DND-41 (cell line): ENCODE measurements around the gene SPATA18.

Experiments
- ATAC-seq: fragments of 200-7000 bp; cut with Tn5 transposase; 3 replicates; pipeline ENCODE4 v1.9.1; 2021; ENCODE audit warnings: low read depth; ENCODE audit not compliant: insufficient read depth
- DNase-seq: peaks from one replicate; pipeline ENCODE4 v3.0.0-alpha.2; 2020
- H2AFZ ChIP-seq: 2 replicates; pipeline ENCODE4 v1.6.0; 2012; ENCODE audit warnings: low read depth, low read length
- H3K27ac ChIP-seq: 2 replicates; pipeline ENCODE4 v1.5.1; 2012; ENCODE audit warnings: low read length, inconsistent platforms
- H3K27me3 ChIP-seq: fragments of 200-600 bp; sonication (generic); 2 replicates; pipeline ENCODE4 v1.6.0; 2012; ENCODE audit warnings: low read length, mild to moderate bottlenecking, inconsistent platforms; ENCODE audit not compliant: insufficient read depth, poor library complexity
- H3K36me3 ChIP-seq: 2 replicates; pipeline ENCODE4 v1.5.1; 2012; ENCODE audit warnings: low read length, inconsistent platforms; ENCODE audit not compliant: insufficient read depth
- H3K4me1 ChIP-seq: 2 replicates; pipeline ENCODE4 v1.5.1; 2012; ENCODE audit warnings: mild to moderate bottlenecking, low read length; ENCODE audit not compliant: insufficient read depth
- H3K4me2 ChIP-seq: 2 replicates; pipeline ENCODE4 v1.6.0; 2012; ENCODE audit warnings: mild to moderate bottlenecking, moderate library complexity, low read length, inconsistent platforms; ENCODE audit not compliant: insufficient read depth
- H3K4me3 ChIP-seq, 2 experiments: fragments of 200-600 bp in 1 of 2; shearing (Covaris generic) in 1 of 2; 2 replicates each; pipeline ENCODE4 v1.5.1; 2012 to 2016; ENCODE audit warnings: inconsistent platforms in 2 of 2, low read length in 2 of 2, mild to moderate bottlenecking in 2 of 2, low read depth in 1 of 2, moderate library complexity in 1 of 2
- H3K79me2 ChIP-seq: 2 replicates; pipeline ENCODE4 v1.6.0; 2012; ENCODE audit warnings: low read length, inconsistent platforms; ENCODE audit not compliant: insufficient read depth
- H3K9ac ChIP-seq: 2 replicates; pipeline ENCODE4 v1.6.0; 2012; ENCODE audit warnings: low read depth, mild to moderate bottlenecking, inconsistent platforms, low read length, moderate library complexity
- H3K9me3 ChIP-seq: 2 replicates; pipeline ENCODE4 v1.5.1; 2012; ENCODE audit warnings: low read length, moderate library complexity, mild to moderate bottlenecking, inconsistent platforms; ENCODE audit not compliant: insufficient read depth, severe bottlenecking
- H4K20me1 ChIP-seq: 2 replicates; pipeline ENCODE4 v1.6.0; 2012; ENCODE audit warnings: low read length; ENCODE audit not compliant: insufficient read depth
- EZH2 ChIP-seq: IDR thresholded peaks from 3 replicates; pipeline ENCODE4 v1.6.1; 2012; ENCODE audit warnings: borderline replicate concordance, low read depth, mild to moderate bottlenecking, moderate library complexity, low read length, inconsistent platforms; ENCODE audit not compliant: severe bottlenecking
- TF ChIP-seq, protein P1 (sequence below): IDR thresholded peaks from 2 replicates; pipeline ENCODE4 v1.5.1; 2012; ENCODE audit warnings: borderline replicate concordance, low read length, moderate library complexity, mild to moderate bottlenecking; ENCODE audit not compliant: poor library complexity, severe bottlenecking; ENCODE audit errors: extremely low read depth

The SPATA18 gene

DNA sequence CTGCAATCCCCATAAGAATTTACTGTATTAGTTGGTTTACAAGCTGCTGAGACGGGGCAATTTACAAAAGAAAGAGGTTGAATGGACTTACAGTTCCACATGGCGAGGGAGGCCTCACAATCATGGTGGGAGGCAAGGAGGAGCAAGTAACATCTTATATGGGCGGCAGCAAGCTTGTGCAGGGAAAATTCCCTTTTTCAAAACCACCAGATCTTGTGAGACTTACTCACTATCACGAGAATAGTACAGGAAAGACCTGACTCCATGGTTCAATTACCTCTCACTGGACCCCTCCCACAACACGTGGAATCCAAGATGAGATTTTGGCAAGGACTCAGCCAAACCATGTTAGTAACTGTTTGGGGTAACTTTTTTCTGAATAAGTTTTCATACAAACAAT, 1.8 kb upstream of the SPATA18 start:
- H2AFZ ChIP-seq = no peak overlapping the region
- H3K27ac ChIP-seq = no peak overlapping the region
- H3K4me3 ChIP-seq = no peak overlapping the region
- ATAC-seq (no peak), DNase-seq (no peak)
- H3K4me2 ChIP-seq = no peak overlapping the region
- TF ChIP-seq, protein P1, sequence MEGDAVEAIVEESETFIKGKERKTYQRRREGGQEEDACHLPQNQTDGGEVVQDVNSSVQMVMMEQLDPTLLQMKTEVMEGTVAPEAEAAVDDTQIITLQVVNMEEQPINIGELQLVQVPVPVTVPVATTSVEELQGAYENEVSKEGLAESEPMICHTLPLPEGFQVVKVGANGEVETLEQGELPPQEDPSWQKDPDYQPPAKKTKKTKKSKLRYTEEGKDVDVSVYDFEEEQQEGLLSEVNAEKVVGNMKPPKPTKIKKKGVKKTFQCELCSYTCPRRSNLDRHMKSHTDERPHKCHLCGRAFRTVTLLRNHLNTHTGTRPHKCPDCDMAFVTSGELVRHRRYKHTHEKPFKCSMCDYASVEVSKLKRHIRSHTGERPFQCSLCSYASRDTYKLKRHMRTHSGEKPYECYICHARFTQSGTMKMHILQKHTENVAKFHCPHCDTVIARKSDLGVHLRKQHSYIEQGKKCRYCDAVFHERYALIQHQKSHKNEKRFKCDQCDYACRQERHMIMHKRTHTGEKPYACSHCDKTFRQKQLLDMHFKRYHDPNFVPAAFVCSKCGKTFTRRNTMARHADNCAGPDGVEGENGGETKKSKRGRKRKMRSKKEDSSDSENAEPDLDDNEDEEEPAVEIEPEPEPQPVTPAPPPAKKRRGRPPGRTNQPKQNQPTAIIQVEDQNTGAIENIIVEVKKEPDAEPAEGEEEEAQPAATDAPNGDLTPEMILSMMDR = no peak
- no peak for TF ChIP-seq EZH2
- H3K4me1 ChIP-seq = no peaks in the 10 kb centered on the region
- H4K20me1 ChIP-seq = no peaks in the 10 kb centered on the region
- no peaks in the 10 kb centered on the region for H3K79me2 ChIP-seq
- no peak overlapping the region for H3K9ac ChIP-seq
- H3K27me3 ChIP-seq = no peaks in the 10 kb centered on the region
- H3K9me3 ChIP-seq = peaks cover 4% of the 10 kb centered on the region
- H3K36me3 ChIP-seq = no peaks in the 10 kb centered on the region

DNA sequence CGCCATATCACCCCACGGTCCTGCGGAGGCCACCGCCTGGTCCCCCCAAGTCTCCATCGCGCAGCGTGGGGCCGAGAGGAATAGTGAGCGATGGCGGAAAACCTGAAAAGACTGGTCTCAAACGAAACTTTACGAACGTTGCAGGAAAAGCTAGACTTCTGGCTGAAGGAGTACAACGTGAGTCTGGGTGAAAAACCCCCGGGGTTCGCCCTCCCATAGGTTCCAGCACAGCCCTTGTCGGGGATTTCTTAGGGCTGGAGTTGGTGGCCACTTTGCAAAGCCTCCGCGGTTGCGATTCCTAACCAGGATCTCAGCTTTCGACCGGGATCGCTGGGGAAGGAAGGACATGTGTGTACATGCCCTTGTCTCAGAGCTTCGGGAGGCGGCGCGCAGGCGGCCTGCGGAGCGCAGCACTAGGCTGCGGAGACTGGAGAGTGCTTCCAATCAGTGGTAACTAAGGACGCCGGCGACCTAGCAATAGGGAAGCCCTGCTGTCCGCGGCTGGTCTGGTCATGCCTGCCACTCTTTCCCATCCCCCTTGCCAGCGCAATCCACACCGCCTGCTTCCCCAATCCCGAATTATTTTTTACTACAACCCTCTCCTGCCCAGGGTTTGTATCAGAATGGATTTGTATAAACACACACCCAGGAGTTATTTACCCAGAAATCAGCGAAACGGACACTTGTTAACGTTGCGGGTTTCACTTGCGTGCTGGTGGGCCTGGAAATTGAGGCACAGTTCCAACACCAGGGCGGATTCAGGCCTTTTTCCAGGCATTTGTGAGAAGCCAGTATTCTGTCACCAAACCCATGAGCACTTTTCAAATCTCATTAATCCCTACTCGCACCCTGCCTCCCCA, 741 bp downstream of the SPATA18 start:
- no peak for ATAC-seq
- no peak overlapping the region for H3K9ac ChIP-seq
- no peaks in the 10 kb centered on the region for H3K36me3 ChIP-seq
- no peak overlapping the region for H3K4me3 ChIP-seq
- TF ChIP-seq, protein P1 = no peak
- no peak for TF ChIP-seq EZH2
- no peak for DNase-seq
- H4K20me1 ChIP-seq = no peaks in the 10 kb centered on the region
- H3K27me3 ChIP-seq = no peaks in the 10 kb centered on the region
- no peak overlapping the region for H2AFZ ChIP-seq
- H3K9me3 ChIP-seq = peaks cover 4% of the 10 kb centered on the region
- H3K79me2 ChIP-seq = no peaks in the 10 kb centered on the region
- H3K4me2 ChIP-seq = no peak overlapping the region
- no peak overlapping the region for H3K27ac ChIP-seq
- H3K4me1 ChIP-seq = no peaks in the 10 kb centered on the region

DNA sequence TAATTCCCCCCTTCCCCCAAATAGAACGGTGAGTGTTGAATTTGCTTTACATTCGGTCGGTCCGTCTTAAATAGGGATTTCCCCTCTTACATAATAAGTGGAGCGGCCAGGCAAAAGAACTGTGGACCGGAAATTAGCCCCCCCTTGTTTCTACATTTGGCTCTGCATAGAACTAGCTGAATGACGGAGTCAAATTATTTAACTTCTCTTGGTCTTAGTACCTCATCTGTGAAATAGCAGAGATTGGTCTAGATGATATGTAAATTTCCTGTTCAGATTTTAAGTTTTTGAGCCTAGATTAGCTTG, 1.3 kb downstream of the SPATA18 start:
- Histone ChIP-seq H4K20me1 (no peaks in the 10 kb centered on the region), H3K27ac (no peak overlapping the region), H3K4me3 (no peak overlapping the region), H3K4me2 (no peak overlapping the region), H3K9me3 (peaks cover 4% of the 10 kb centered on the region), H3K9ac (no peak overlapping the region), H2AFZ (no peak overlapping the region), H3K4me1 (no peaks in the 10 kb centered on the region), H3K27me3 (no peaks in the 10 kb centered on the region), H3K36me3 (no peaks in the 10 kb centered on the region), H3K79me2 (no peaks in the 10 kb centered on the region)
- ATAC-seq = no peak
- DNase-seq = no peak
- TF ChIP-seq, protein P1 = no peak
- TF ChIP-seq EZH2 = no peak
